Stomach (tissue), 9 donors: ENCODE data around the gene MGAT5. TPM values are rescaled to one million over a fixed set of nuclear protein-coding genes. Genes with fewer than 3 reads are reported as not detected.
A peak's percentile ranks its signal among the peaks of the same experiment; 100 is the strongest.

Source experiments
- DNase-seq, 2 donors: peaks; one replicate each; pipeline versions ENCODE4 v3.0.0 to v3.0.0-alpha.2; 2013 to 2019
- H3K27ac ChIP-seq, 5 donors: fragments of 200-600 bp in 4 of 5; sonication (generic) in 4 of 5; one replicate each; pipeline ENCODE4 v1.5.1; 2013 to 2019; ENCODE audit warnings: mild to moderate bottlenecking in 1 of 5, moderate library complexity in 1 of 5
- H3K27me3 ChIP-seq, 3 donors: fragments of 200-600 bp; sonication (generic); one replicate each; pipeline ENCODE4 v1.5.1; 2017 to 2019; ENCODE audit warnings: mixed run types in 1 of 3
- H3K36me3 ChIP-seq, 4 donors: fragments of 200-600 bp; sonication (generic); 1 replicate in 3 of 4; 2 replicates in 1 of 4; pipeline ENCODE4 v1.5.1; 2016 to 2019
- H3K4me1 ChIP-seq, 4 donors: fragments of 200-600 bp; sonication (generic); one replicate each; pipeline ENCODE4 v1.5.1; 2016 to 2019
- H3K4me3 ChIP-seq, 4 donors: fragments of 200-600 bp; sonication (generic) in 3 of 4; one replicate each; pipeline ENCODE4 v1.5.1; 2016 to 2019; ENCODE audit warnings: mild to moderate bottlenecking in 1 of 4
- H3K9me3 ChIP-seq, 4 donors: fragments of 200-600 bp; sonication (generic); one replicate each; pipeline ENCODE4 v1.5.1; 2016 to 2019
- EP300 ChIP-seq: sonication (generic); formaldehyde crosslinking; IDR thresholded peaks from one replicate; pipeline ENCODE4 v1.6.1; 2017; ENCODE audit warnings: antibody characterized with exemption
- POLR2A ChIP-seq, 4 donors: fragments of 450-650 bp; IDR thresholded peaks; one replicate each; pipeline ENCODE4 v1.6.1; 2016; ENCODE audit warnings: antibody characterized with exemption in 4 of 4, control low read depth in 2 of 4, mild to moderate bottlenecking in 1 of 4, moderate library complexity in 1 of 4
- POLR2AphosphoS5 ChIP-seq, 3 donors: sonication (generic); formaldehyde crosslinking; IDR thresholded peaks; one replicate each; pipeline ENCODE4 v1.6.1; 2016; ENCODE audit warnings: antibody characterized with exemption in 3 of 3
- WGBS, 5 donors: extraction: QIAGEN DNeasy Blood & Tissue Kit in 3 of 5; methylation state at CpG; one replicate each; pipeline versions ENCODE4 v1.1.5 to v1.1.7; 2013 to 2018; 5-methylcytosine and 5-hydroxymethylcytosine counted together
- intact Hi-C: fragments of 100-400 bp; cut with DNase I; formaldehyde crosslinking; loops from one replicate; pipeline ENCODE4 v1.15.1; 2023; ENCODE audit warnings: low total_unique reads
- polyA plus RNA-seq, 3 donors: library from polyadenylated mRNA; stranded (reverse); fragments of 200-250 nt; gene quantifications; one replicate each; pipeline ENCODE4 v1.2.3, GENCODE V29; 2013
- total RNA-seq, 5 donors: library from RNA; depleted of rRNA; stranded (reverse); fragments of >200 nt; gene quantifications; one replicate each; pipeline versions ENCODE4 v1.1.0 to v1.2.3, GENCODE V29; 2014 to 2016
- TF ChIP-seq, protein P1 (sequence below), 7 experiments: fragments of 450-650 bp in 4 of 7; fragments of 200-600 bp in 3 of 7; sonication (generic) in 3 of 7; IDR thresholded peaks; one replicate each; pipeline ENCODE4 v1.5.1; 2016 to 2019; ENCODE audit warnings: antibody characterized with exemption in 7 of 7, control low read depth in 2 of 7, mild to moderate bottlenecking in 1 of 7
- donor health status: healthy with polysubstance abuse.
- donor health status: Bipolar disorder and iron deficiency.
- donor health status: healthy.

Gene MGAT5
- total and polyA plus RNA-seq, 8 donors = 3.9 to 125 (median 46.0) TPM

DNA sequence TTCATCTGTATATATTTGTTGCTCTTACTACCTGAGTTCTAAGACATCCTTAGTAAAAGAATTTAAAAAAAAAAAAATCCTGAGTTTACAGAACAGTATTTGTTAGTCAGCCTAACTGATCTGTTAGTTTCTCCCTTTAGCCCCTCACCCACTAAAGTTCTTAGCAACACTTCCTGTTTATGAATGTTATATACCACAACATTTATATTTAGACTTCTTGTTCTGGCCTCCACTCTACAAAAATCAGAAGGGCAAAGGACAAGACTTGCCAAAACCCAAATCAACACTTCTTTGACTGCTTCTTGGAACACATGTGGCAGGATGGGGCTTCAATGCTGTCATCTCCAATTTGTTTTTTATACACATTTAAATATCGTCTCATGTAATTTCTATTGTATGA lies 71.1 kb downstream of the MGAT5 start:
- H3K27me3 ChIP-seq = no peaks in the 10 kb centered on the region
- peaks cover 0 to 36% (median 16%) of the 10 kb centered on the region in 4 donors for H3K4me1 ChIP-seq
- H3K36me3 ChIP-seq = peaks cover 0 to 12% (median under 1%) of the 10 kb centered on the region in 4 donors
- WGBS, 5 donors = 64 to 87% (median 76%) methylated on average over 1 of the region's 1 CpG
- peak in 1 of 2 donors; percentile 56 for DNase-seq
- TF ChIP-seq POLR2AphosphoS5 (IDR thresholded peaks at IDR 0.05) (no peak), EP300 (no peak), POLR2A (IDR thresholded peaks at IDR 0.05) (no peak)
- TF ChIP-seq, protein P1, sequence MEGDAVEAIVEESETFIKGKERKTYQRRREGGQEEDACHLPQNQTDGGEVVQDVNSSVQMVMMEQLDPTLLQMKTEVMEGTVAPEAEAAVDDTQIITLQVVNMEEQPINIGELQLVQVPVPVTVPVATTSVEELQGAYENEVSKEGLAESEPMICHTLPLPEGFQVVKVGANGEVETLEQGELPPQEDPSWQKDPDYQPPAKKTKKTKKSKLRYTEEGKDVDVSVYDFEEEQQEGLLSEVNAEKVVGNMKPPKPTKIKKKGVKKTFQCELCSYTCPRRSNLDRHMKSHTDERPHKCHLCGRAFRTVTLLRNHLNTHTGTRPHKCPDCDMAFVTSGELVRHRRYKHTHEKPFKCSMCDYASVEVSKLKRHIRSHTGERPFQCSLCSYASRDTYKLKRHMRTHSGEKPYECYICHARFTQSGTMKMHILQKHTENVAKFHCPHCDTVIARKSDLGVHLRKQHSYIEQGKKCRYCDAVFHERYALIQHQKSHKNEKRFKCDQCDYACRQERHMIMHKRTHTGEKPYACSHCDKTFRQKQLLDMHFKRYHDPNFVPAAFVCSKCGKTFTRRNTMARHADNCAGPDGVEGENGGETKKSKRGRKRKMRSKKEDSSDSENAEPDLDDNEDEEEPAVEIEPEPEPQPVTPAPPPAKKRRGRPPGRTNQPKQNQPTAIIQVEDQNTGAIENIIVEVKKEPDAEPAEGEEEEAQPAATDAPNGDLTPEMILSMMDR (IDR thresholded peaks at IDR 0.05) = no peak
- no peaks in the 10 kb centered on the region for H3K9me3 ChIP-seq
- H3K4me3 ChIP-seq = no peak overlapping the region
- H3K27ac ChIP-seq = peak overlapping the region in 2 of 5 donors; percentile 5 to 38
- intact Hi-C loops = no loop called here

DNA sequence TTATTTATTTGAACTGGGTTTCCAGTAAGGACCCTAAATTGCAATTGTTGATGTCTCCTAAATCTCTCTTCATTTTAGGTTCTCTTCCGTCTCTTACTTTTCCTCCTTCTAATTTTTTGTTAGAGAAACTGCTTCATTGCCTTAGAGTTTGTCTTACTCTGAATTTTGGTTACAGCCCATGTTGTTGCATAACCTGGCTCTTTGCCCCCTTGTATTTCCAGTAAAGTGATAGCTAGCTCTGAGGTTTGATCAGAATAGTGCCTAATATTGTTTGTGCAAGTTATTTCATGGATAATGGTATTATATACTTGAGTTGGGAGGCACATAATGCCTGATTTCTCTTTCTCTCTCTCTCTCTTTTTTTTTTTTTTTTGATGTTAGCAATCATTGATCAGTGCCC lies 71.8 kb downstream of the MGAT5 start:
- H3K27me3 ChIP-seq = no peaks in the 10 kb centered on the region
- H3K9me3 ChIP-seq = no peaks in the 10 kb centered on the region
- H3K27ac ChIP-seq = peak overlapping the region in 1 of 5 donors; percentile 38
- no peak for TF ChIP-seq POLR2A (IDR thresholded peaks at IDR 0.05)
- TF ChIP-seq EP300 = no peak
- TF ChIP-seq POLR2AphosphoS5 (IDR thresholded peaks at IDR 0.05) = no peak
- TF ChIP-seq, protein P1 (IDR thresholded peaks at IDR 0.05) = no peak
- peaks cover 0 to 9% (median 0%) of the 10 kb centered on the region in 4 donors for H3K36me3 ChIP-seq
- H3K4me1 ChIP-seq = peaks cover 0 to 32% (median 16%) of the 10 kb centered on the region in 4 donors
- DNase-seq = no peak
- WGBS, 5 donors = 79 to 98% (median 84%) methylated on average over 1 of the region's 1 CpG
- intact Hi-C loops = no loop called here
- no peak overlapping the region for H3K4me3 ChIP-seq

DNA sequence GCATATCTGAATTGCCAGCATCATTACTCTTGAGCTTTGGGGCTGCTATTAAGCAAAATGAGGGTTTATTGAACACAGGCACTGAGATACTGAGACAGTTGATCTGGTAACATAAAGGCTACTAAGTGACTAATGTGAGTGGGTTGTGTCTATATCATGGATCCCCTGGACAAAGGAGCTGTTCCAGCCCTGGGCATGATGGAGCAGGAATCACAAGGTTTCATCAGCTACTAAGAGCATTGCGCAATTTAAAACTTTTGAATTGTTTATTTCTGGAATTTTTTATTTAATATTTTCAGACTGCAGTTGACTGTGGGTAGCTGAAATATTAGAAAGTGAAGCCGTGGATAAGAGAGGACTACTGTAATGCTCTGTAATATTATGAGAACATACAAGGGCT lies 73.5 kb downstream of the MGAT5 start:
- DNase-seq = no peak
- WGBS, 5 donors = 94 to 99% (median 94%) methylated on average over 2 of the region's 2 CpGs
- Histone ChIP-seq H3K4me3 (no peak overlapping the region), H3K36me3 (no peaks in the 10 kb centered on the region), H3K27ac (no peak overlapping the region), H3K9me3 (no peaks in the 10 kb centered on the region), H3K4me1 (peaks cover 0 to 28% (median 16%) of the 10 kb centered on the region in 4 donors), H3K27me3 (no peaks in the 10 kb centered on the region)
- TF ChIP-seq, protein P1 (IDR thresholded peaks at IDR 0.05) = no peak
- TF ChIP-seq POLR2AphosphoS5 (IDR thresholded peaks at IDR 0.05) (no peak), EP300 (no peak), POLR2A (IDR thresholded peaks at IDR 0.05) (no peak)
- intact Hi-C loops = no loop called here

DNA sequence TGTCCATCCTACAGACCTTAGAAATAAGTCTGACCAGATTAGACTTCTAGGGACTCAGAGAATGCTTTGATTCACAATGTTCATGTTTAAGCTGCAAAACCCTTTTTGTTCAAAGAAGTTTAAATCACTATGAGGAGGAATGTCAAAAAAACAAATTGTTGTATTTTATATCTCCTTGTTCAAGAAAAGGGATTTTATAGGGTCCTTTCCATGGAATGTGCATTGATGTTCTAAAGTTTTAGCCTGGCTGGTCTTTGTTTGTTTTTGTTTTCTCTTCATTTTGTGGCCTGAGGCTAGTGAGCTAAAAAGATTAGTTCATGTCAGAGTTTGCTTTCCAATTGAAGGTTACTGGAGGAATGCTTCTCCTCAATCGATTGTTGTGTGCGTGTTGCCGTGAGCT lies 77.2 kb downstream of the MGAT5 start:
- no peak for DNase-seq
- H3K4me3 ChIP-seq = no peak overlapping the region
- TF ChIP-seq POLR2A (IDR thresholded peaks at IDR 0.05) = no peak
- WGBS, 5 donors = 78 to 94% (median 89%) methylated on average over 3 of the region's 3 CpGs
- no peaks in the 10 kb centered on the region for H3K27me3 ChIP-seq
- H3K9me3 ChIP-seq = no peaks in the 10 kb centered on the region
- peaks cover 0 to 18% (median 0%) of the 10 kb centered on the region in 4 donors for H3K4me1 ChIP-seq
- H3K27ac ChIP-seq = no peak overlapping the region
- no peaks in the 10 kb centered on the region for H3K36me3 ChIP-seq
- intact Hi-C loops = no loop called here

DNA sequence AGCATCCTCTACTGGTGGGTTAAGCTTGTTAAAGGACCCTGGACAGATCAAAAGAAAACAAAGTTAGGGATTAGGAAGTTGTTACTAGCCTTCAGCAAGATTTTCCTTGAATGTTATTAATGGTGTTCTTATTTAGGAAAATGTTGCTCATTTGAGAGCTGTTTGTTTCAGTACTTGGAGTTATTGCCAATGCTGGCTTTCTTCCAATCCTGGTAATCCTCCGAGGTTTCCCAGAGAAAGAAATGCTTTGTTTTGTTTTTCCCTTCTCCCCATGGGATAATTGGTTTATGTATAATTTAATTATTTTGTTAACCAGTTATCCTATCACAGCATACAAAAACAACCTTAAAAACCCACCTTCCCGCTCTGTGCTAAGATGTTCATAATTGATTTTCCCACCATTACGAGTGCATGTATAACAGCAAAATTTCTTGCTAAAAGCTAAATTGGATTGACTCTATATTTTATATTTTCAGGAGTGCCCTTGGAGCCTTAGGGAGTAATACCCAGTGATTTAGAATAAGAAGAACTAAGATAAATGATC lies 79.8 kb downstream of the MGAT5 start:
- H3K4me1 ChIP-seq = peaks cover 0 to 16% (median 0%) of the 10 kb centered on the region in 4 donors
- no peaks in the 10 kb centered on the region for H3K27me3 ChIP-seq
- intact Hi-C loops = no loop called here
- no peak overlapping the region for H3K4me3 ChIP-seq
- no peaks in the 10 kb centered on the region for H3K9me3 ChIP-seq
- DNase-seq = peak in 1 of 2 donors; percentile 60
- H3K36me3 ChIP-seq = peaks cover 0 to 13% (median 3%) of the 10 kb centered on the region in 4 donors
- 67 to 82% (median 73%) methylated on average over 3 of the region's 3 CpGs for WGBS, 5 donors
- TF ChIP-seq, protein P1 (IDR thresholded peaks at IDR 0.05) = no peak
- no peak for TF ChIP-seq EP300
- no peak for TF ChIP-seq POLR2AphosphoS5 (IDR thresholded peaks at IDR 0.05)
- TF ChIP-seq POLR2A (IDR thresholded peaks at IDR 0.05) = no peak
- no peak overlapping the region for H3K27ac ChIP-seq
